Activated CD4-positive, alpha-beta memory T cell treated with anti-CD3 and anti-CD28 coated beads, Interleukin-2, amount 10 ng/mL, durations not matched to agents 7 days and 5 days (primary cell): ENCODE data around the gene SYT13. TPM values are rescaled to one million over a fixed set of nuclear protein-coding genes. Genes with fewer than 3 reads are reported as not detected.

Experiments
- CTCF ChIA-PET: fragments of 350-600 bp; sonication (Branson Sonifier 250); formaldehyde crosslinking; loops from one replicate; lab custom pipeline; 2021; ENCODE audit warnings: antibody characterized with exemption, inconsistent platforms; lab: Charles Lee
- POLR2A ChIA-PET: fragments of 350-600 bp; sonication (Branson Sonifier 250); formaldehyde crosslinking; loops from one replicate; lab custom pipeline; 2021; ENCODE audit warnings: antibody characterized with exemption; lab: Charles Lee
- DNase-seq: peaks from one replicate; pipeline ENCODE4 v3.0.0-alpha.2; 2020
- H3K27ac Mint-ChIP-seq: one replicate; pipeline ENCODE4 v1.8.0; 2021; ENCODE audit warnings: mild to moderate bottlenecking, mixed read lengths
- H3K27me3 Mint-ChIP-seq: one replicate; pipeline ENCODE4 v1.8.0; 2021; ENCODE audit warnings: mixed read lengths
- H3K36me3 Mint-ChIP-seq: one replicate; pipeline ENCODE4 v1.8.0; 2021; ENCODE audit warnings: low read depth, mixed read lengths
- H3K4me1 Mint-ChIP-seq: one replicate; pipeline ENCODE4 v1.8.0; 2021; ENCODE audit warnings: mixed read lengths
- H3K4me3 Mint-ChIP-seq: one replicate; pipeline ENCODE4 v1.8.0; 2021; ENCODE audit warnings: mild to moderate bottlenecking, mixed read lengths
- H3K9me3 Mint-ChIP-seq: one replicate; pipeline ENCODE4 v1.8.0; 2021; ENCODE audit warnings: mixed read lengths
- total RNA-seq, 2 experiments: library from RNA; stranded (reverse); gene quantifications; one replicate each; pipeline ENCODE4 v1.2.3, GENCODE V29; 2021

SYT13 gene
- total RNA-seq, 2 experiments from 2014 or later = not detected

- Mint-ChIP-seq H3K4me1 (no peaks in the 10 kb centered on the region), H3K27ac (no peak overlapping the region), H3K27me3 (peaks cover 49% of the 10 kb centered on the region), H3K9me3 (no peaks in the 10 kb centered on the region), H3K4me3 (no peak overlapping the region), H3K36me3 (no peaks in the 10 kb centered on the region)
- DNase-seq = no peak
- ChIA-PET CTCF (interaction anchor here (1.2 kb wide), 1 partner anchor 170 kb away, joined by 3 read pairs; no protein-coding TSS in a partner anchor), POLR2A (no interaction called here)
Observed at GRCh38 chr11:45280449-45280848, 5.7 kb downstream of the SYT13 start.

- ChIA-PET CTCF (interaction anchor here (1.2 kb wide), 1 partner anchor 169 kb away, joined by 3 read pairs; no protein-coding TSS in a partner anchor), POLR2A (no interaction called here)
- no peak overlapping the region for H3K27ac Mint-ChIP-seq
- no peaks in the 10 kb centered on the region for H3K9me3 Mint-ChIP-seq
- H3K36me3 Mint-ChIP-seq = no peaks in the 10 kb centered on the region
- peaks cover 48% of the 10 kb centered on the region for H3K27me3 Mint-ChIP-seq
- DNase-seq = no peak
- no peaks in the 10 kb centered on the region for H3K4me1 Mint-ChIP-seq
- no peak overlapping the region for H3K4me3 Mint-ChIP-seq
Observed at GRCh38 chr11:45279645-45280044, 6.5 kb downstream of the SYT13 start.

- POLR2A ChIA-PET = no interaction called here
- no peaks in the 10 kb centered on the region for H3K9me3 Mint-ChIP-seq
Observed at GRCh38 chr11:45278714-45279113, 7.4 kb downstream of the SYT13 start.

GRCh38 chr11:45275828-45276227, 10.3 kb downstream of the SYT13 start:
- CTCF ChIA-PET = interaction anchor here (1.1 kb wide), 1 partner anchor 8 kb away, joined by 4 read pairs; no protein-coding TSS in a partner anchor
- POLR2A ChIA-PET = no interaction called here
- no peak overlapping the region for H3K27ac Mint-ChIP-seq
- no peaks in the 10 kb centered on the region for H3K4me1 Mint-ChIP-seq
- peaks cover 57% of the 10 kb centered on the region for H3K27me3 Mint-ChIP-seq
- H3K4me3 Mint-ChIP-seq = no peak overlapping the region
- DNase-seq = no peak
- no peaks in the 10 kb centered on the region for H3K36me3 Mint-ChIP-seq
- H3K9me3 Mint-ChIP-seq = no peaks in the 10 kb centered on the region

More at GRCh38 chr11:45278714-45279113, 7.4 kb downstream of the SYT13 start:
- no peak for DNase-seq
- peaks cover 44% of the 10 kb centered on the region for H3K27me3 Mint-ChIP-seq
- CTCF ChIA-PET = no interaction called here
- H3K27ac Mint-ChIP-seq = no peak overlapping the region
- no peak overlapping the region for H3K4me3 Mint-ChIP-seq
- no peaks in the 10 kb centered on the region for H3K36me3 Mint-ChIP-seq
- H3K4me1 Mint-ChIP-seq = no peaks in the 10 kb centered on the region

GRCh38 chr11:45274206-45274605, 11.9 kb downstream of the SYT13 start:
- ChIA-PET POLR2A (no interaction called here), CTCF (no interaction called here)
- no peak overlapping the region for H3K4me3 Mint-ChIP-seq
- no peaks in the 10 kb centered on the region for H3K9me3 Mint-ChIP-seq
- H3K27me3 Mint-ChIP-seq = peaks cover 62% of the 10 kb centered on the region
- H3K4me1 Mint-ChIP-seq = no peaks in the 10 kb centered on the region
- no peaks in the 10 kb centered on the region for H3K36me3 Mint-ChIP-seq
- no peak overlapping the region for H3K27ac Mint-ChIP-seq
- no peak for DNase-seq

GRCh38 chr11:45273509-45273908, 12.6 kb downstream of the SYT13 start:
- H3K4me3 Mint-ChIP-seq = no peak overlapping the region
- POLR2A ChIA-PET = no interaction called here
- no peaks in the 10 kb centered on the region for H3K4me1 Mint-ChIP-seq
- peaks cover 66% of the 10 kb centered on the region for H3K27me3 Mint-ChIP-seq
- no peaks in the 10 kb centered on the region for H3K9me3 Mint-ChIP-seq
- CTCF ChIA-PET = no interaction called here
- no peak overlapping the region for H3K27ac Mint-ChIP-seq
- H3K36me3 Mint-ChIP-seq = no peaks in the 10 kb centered on the region
- DNase-seq = no peak

GRCh38 chr11:45272701-45273100, 13.4 kb downstream of the SYT13 start:
- Mint-ChIP-seq H3K4me3 (no peak overlapping the region), H3K36me3 (no peaks in the 10 kb centered on the region), H3K27ac (no peak overlapping the region), H3K4me1 (no peaks in the 10 kb centered on the region), H3K27me3 (peaks cover 63% of the 10 kb centered on the region), H3K9me3 (no peaks in the 10 kb centered on the region)
- POLR2A ChIA-PET = no interaction called here
- CTCF ChIA-PET = no interaction called here
- DNase-seq = no peak

- H3K27me3 Mint-ChIP-seq = peaks cover 57% of the 10 kb centered on the region
- no peaks in the 10 kb centered on the region for H3K4me1 Mint-ChIP-seq
- DNase-seq = no peak
- CTCF ChIA-PET = interaction anchor here (1.1 kb wide), 1 partner anchor 18 kb away, joined by 3 read pairs; no protein-coding TSS in a partner anchor
- POLR2A ChIA-PET = no interaction called here
- no peaks in the 10 kb centered on the region for H3K9me3 Mint-ChIP-seq
- H3K27ac Mint-ChIP-seq = no peak overlapping the region
- no peaks in the 10 kb centered on the region for H3K36me3 Mint-ChIP-seq
- no peak overlapping the region for H3K4me3 Mint-ChIP-seq
Observed at GRCh38 chr11:45270946-45271716, 15.0 kb downstream of the SYT13 start.

- Mint-ChIP-seq H3K27ac (no peak overlapping the region), H3K27me3 (peaks cover 44% of the 10 kb centered on the region), H3K36me3 (no peaks in the 10 kb centered on the region), H3K9me3 (no peaks in the 10 kb centered on the region), H3K4me3 (no peak overlapping the region), H3K4me1 (no peaks in the 10 kb centered on the region)
- POLR2A ChIA-PET = no interaction called here
- no peak for DNase-seq
- CTCF ChIA-PET = no interaction called here
Observed at GRCh38 chr11:45269678-45270077, 16.5 kb downstream of the SYT13 start.

- no peak for DNase-seq
- Mint-ChIP-seq H3K4me3 (no peak overlapping the region), H3K27ac (no peak overlapping the region), H3K27me3 (peaks cover 36% of the 10 kb centered on the region), H3K4me1 (no peaks in the 10 kb centered on the region), H3K36me3 (no peaks in the 10 kb centered on the region), H3K9me3 (no peaks in the 10 kb centered on the region)
- ChIA-PET CTCF (interaction anchor here (0.8 to 2.1 kb wide), 2 partner anchors 8 to 14 kb away, joined by 4 read pairs; no protein-coding TSS in a partner anchor), POLR2A (no interaction called here)
Observed at GRCh38 chr11:45267652-45268299, 18.4 kb downstream of the SYT13 start.

- no peak overlapping the region for H3K27ac Mint-ChIP-seq
- no peaks in the 10 kb centered on the region for H3K4me1 Mint-ChIP-seq
- ChIA-PET CTCF (interaction anchor here (2.1 kb wide), 1 partner anchor 14 kb away, joined by 4 read pairs; no protein-coding TSS in a partner anchor), POLR2A (no interaction called here)
- DNase-seq = peak; percentile 24
- no peak overlapping the region for H3K4me3 Mint-ChIP-seq
- H3K27me3 Mint-ChIP-seq = peaks cover 31% of the 10 kb centered on the region
- H3K36me3 Mint-ChIP-seq = no peaks in the 10 kb centered on the region
- H3K9me3 Mint-ChIP-seq = no peaks in the 10 kb centered on the region
Observed at GRCh38 chr11:45267052-45267451, 19.1 kb downstream of the SYT13 start.

GRCh38 chr11:45266676-45267020, 19.5 kb downstream of the SYT13 start:
- POLR2A ChIA-PET = no interaction called here
- H3K9me3 Mint-ChIP-seq = no peaks in the 10 kb centered on the region
- H3K4me3 Mint-ChIP-seq = no peak overlapping the region
- no peaks in the 10 kb centered on the region for H3K4me1 Mint-ChIP-seq
- H3K27me3 Mint-ChIP-seq = peaks cover 30% of the 10 kb centered on the region
- no peak for DNase-seq
- H3K36me3 Mint-ChIP-seq = no peaks in the 10 kb centered on the region
- H3K27ac Mint-ChIP-seq = no peak overlapping the region
- CTCF ChIA-PET = interaction anchor here (0.6 to 2.1 kb wide), 2 partner anchors 13 to 206 kb away, joined by 3 to 4 read pairs; no protein-coding TSS in a partner anchor

- Mint-ChIP-seq H3K27me3 (peaks cover 25% of the 10 kb centered on the region), H3K27ac (no peak overlapping the region), H3K36me3 (no peaks in the 10 kb centered on the region), H3K4me1 (no peaks in the 10 kb centered on the region), H3K9me3 (no peaks in the 10 kb centered on the region), H3K4me3 (no peak overlapping the region)
- POLR2A ChIA-PET = no interaction called here
- CTCF ChIA-PET = interaction anchor here (0.6 to 2.1 kb wide), 2 partner anchors 13 to 206 kb away, joined by 3 to 4 read pairs; no protein-coding TSS in a partner anchor
- DNase-seq = no peak
Observed at GRCh38 chr11:45265969-45266675, 20.0 kb downstream of the SYT13 start.
